Stomach (tissue), 4 donors: Measurements from ENCODE around the gene SEC24D.

Source experiments
- EP300 ChIP-seq: sonication (generic); formaldehyde crosslinking; IDR thresholded peaks from one replicate; pipeline ENCODE4 v1.6.1; 2017; ENCODE audit warnings: antibody characterized with exemption
- POLR2A ChIP-seq, 4 donors: fragments of 450-650 bp; IDR thresholded peaks; one replicate each; pipeline ENCODE4 v1.6.1; 2016; ENCODE audit warnings: antibody characterized with exemption in 4 of 4, control low read depth in 2 of 4, mild to moderate bottlenecking in 1 of 4, moderate library complexity in 1 of 4
- TF ChIP-seq, protein P1 (sequence below), 7 experiments: fragments of 450-650 bp in 4 of 7; fragments of 200-600 bp in 3 of 7; sonication (generic) in 3 of 7; IDR thresholded peaks; one replicate each; pipeline ENCODE4 v1.5.1; 2016 to 2019; ENCODE audit warnings: antibody characterized with exemption in 7 of 7, control low read depth in 2 of 7, mild to moderate bottlenecking in 1 of 7

DNA sequence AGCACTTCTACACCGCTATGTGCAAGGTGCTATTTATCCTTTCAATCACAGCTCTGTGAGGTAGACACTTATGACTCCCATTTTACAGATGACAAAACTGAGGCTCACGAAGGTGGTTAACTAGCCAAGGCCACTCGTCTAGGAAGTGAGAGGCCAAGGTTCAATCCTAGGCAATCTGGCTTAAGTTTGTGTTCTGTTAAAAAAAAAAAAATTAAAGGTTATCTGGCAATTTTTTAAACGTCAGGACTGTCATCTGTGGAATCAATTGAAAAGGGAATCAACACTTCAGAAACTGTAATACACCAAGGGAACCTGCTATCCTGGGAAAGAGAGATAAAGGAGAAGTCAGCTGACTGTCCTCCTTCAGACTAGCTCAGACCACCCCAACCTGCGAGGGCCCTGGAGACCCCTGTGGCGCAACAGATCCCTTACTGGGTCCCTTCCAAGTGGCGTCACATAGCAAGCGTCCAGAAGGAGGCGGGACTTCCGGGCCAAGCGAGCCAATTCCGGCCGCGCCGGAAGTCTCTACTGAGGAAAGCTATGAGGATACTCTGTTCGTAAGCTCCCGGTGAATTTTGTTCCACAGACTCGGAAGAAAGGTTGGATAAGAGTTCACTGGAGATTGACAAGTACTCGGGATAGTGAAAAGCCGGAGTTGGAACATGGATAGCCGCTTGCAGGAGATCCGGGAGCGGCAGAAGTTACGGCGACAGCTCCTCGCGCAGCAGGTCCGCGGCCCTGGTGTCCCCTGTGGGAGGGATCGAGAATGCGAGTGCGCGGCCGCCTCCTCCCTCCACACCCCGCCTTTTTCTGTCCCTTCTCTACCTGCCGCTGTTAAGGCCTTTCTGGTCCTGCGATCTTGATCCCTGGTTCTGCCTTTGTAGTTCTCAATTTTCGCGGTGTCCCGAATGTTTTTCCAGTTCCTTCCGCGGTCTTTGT, 150.8 kb downstream of the SEC24D start, which contains the start of gene METTL14:
- TF ChIP-seq, protein P1, sequence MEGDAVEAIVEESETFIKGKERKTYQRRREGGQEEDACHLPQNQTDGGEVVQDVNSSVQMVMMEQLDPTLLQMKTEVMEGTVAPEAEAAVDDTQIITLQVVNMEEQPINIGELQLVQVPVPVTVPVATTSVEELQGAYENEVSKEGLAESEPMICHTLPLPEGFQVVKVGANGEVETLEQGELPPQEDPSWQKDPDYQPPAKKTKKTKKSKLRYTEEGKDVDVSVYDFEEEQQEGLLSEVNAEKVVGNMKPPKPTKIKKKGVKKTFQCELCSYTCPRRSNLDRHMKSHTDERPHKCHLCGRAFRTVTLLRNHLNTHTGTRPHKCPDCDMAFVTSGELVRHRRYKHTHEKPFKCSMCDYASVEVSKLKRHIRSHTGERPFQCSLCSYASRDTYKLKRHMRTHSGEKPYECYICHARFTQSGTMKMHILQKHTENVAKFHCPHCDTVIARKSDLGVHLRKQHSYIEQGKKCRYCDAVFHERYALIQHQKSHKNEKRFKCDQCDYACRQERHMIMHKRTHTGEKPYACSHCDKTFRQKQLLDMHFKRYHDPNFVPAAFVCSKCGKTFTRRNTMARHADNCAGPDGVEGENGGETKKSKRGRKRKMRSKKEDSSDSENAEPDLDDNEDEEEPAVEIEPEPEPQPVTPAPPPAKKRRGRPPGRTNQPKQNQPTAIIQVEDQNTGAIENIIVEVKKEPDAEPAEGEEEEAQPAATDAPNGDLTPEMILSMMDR (IDR thresholded peaks at IDR 0.05): peak in 1 of 7 experiments; percentile 31
- TF ChIP-seq EP300: no peak
- peak in 1 of 4 donors; percentile 54 for TF ChIP-seq POLR2A (IDR thresholded peaks at IDR 0.05)
